C4-2B (cell line): ENCODE measurements around the gene SLC35D2.

Experiments used
- CTCF ChIP-seq: fragments of 450-650 bp; conservative IDR thresholded peaks from 2 replicates; pipeline ENCODE4 v1.5.1; 2017; ENCODE audit warnings: mild to moderate bottlenecking
- ZFX ChIP-seq: fragments of 450-650 bp; IDR thresholded peaks from 2 replicates; pipeline ENCODE4 v1.6.1; 2017

- no peak for TF ChIP-seq CTCF
- TF ChIP-seq ZFX: no peak
These were observed 39.8 kb downstream of the SLC35D2 start for GRCh38 chr9:96343515-96344360.
